OCI-LY7 (cell line): ENCODE data around the gene TMEM9B.
A peak's percentile ranks its signal among the peaks of the same experiment; 100 is the strongest.

Experiments used
- EZH2phosphoT487 ChIP-seq: fragments of 200-600 bp; sonication (generic); IDR thresholded peaks from 2 replicates; pipeline ENCODE4 v1.6.1; 2018; ENCODE audit warnings: low read depth, borderline replicate concordance, mild to moderate bottlenecking, mixed run types, antibody characterized with exemption, low read length, moderate library complexity, mixed read lengths
- TF ChIP-seq, protein P1 (sequence below): fragments of 200-600 bp; sonication (generic); conservative IDR thresholded peaks from 2 replicates; pipeline ENCODE4 v1.5.1; 2014; ENCODE audit warnings: mild to moderate bottlenecking, antibody characterized with exemption, low read length, moderate library complexity, mixed read lengths

DNA sequence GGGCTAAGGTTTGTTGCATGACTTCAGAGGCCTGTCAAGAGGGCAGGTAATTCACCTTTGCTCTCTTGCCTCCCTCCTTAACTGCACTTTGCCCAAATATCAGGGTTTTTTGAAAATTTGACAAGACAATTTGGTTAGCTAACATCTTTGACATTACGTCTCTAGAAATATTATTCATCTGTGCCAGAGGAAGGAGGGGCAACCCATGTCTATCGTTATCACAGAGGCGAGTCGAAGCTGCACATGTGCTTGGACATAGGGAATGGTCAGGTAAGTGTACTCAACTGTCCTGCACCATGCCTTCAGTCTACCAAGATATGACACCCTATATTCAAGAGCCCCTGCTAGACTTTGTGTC, 49.6 kb downstream of the TMEM9B start:
- TF ChIP-seq, protein P1, sequence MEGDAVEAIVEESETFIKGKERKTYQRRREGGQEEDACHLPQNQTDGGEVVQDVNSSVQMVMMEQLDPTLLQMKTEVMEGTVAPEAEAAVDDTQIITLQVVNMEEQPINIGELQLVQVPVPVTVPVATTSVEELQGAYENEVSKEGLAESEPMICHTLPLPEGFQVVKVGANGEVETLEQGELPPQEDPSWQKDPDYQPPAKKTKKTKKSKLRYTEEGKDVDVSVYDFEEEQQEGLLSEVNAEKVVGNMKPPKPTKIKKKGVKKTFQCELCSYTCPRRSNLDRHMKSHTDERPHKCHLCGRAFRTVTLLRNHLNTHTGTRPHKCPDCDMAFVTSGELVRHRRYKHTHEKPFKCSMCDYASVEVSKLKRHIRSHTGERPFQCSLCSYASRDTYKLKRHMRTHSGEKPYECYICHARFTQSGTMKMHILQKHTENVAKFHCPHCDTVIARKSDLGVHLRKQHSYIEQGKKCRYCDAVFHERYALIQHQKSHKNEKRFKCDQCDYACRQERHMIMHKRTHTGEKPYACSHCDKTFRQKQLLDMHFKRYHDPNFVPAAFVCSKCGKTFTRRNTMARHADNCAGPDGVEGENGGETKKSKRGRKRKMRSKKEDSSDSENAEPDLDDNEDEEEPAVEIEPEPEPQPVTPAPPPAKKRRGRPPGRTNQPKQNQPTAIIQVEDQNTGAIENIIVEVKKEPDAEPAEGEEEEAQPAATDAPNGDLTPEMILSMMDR: peak; percentile 63; the same call in 1 of the 2 replicates
- no peak for TF ChIP-seq EZH2phosphoT487
